Erythroblast (primary cell): Measurements from ENCODE around the gene GPSM3.

ENCODE experiments used
- GATA1 ChIP-seq: IDR thresholded peaks from 2 replicates; pipeline ENCODE4 v1.6.1; 2011; ENCODE audit warnings: low read depth, mild to moderate bottlenecking, control low read depth, low read length, moderate library complexity
- POLR2A ChIP-seq: IDR thresholded peaks from 2 replicates; pipeline ENCODE4 v1.6.1; 2011; ENCODE audit warnings: mild to moderate bottlenecking, low read length

- TF ChIP-seq POLR2A (no peak), GATA1 (no peak)
Measured at GRCh38 chr6:32226434-32226833, 34.0 kb upstream of the GPSM3 start.
